CD14-positive monocyte (primary cell): ENCODE results near the gene TIAM2. TPM values are rescaled to one million over a fixed set of nuclear protein-coding genes. Genes with fewer than 3 reads are reported as not detected.

Experiments
- DNase-seq, 3 donors: peaks; one replicate each; pipeline ENCODE4 v3.0.0-alpha.2; 2011 to 2022
- H2AFZ ChIP-seq: 2 replicates; pipeline ENCODE4 v1.6.0; 2012; ENCODE audit warnings: mild to moderate bottlenecking, low read depth, low read length, inconsistent platforms; ENCODE audit not compliant: insufficient read depth, poor library complexity, severe bottlenecking
- H3K27ac ChIP-seq, 2 donors: 1 replicate in 1 of 2; 2 replicates in 1 of 2; pipeline ENCODE4 v1.5.1; 2012 to 2013; ENCODE audit warnings: low read length in 2 of 2, control low read depth in 1 of 2, inconsistent platforms in 1 of 2, low read depth in 1 of 2, mild to moderate bottlenecking in 1 of 2
- H3K27me3 ChIP-seq, 2 donors: one replicate each; pipeline versions ENCODE4 v1.6.0 to v1.6.1; 2011 to 2013; ENCODE audit warnings: low read length in 2 of 2; ENCODE audit not compliant: control insufficient read depth in 2 of 2, insufficient read depth in 2 of 2
- H3K36me3 ChIP-seq, 2 donors: replicated peaks in 1 of 2; 1 replicate in 1 of 2; 2 replicates in 1 of 2; pipeline versions ENCODE4 v1.5.1 to v1.6.1; 2012 to 2013; ENCODE audit warnings: low read length in 2 of 2, control low read depth in 1 of 2, inconsistent platforms in 1 of 2, mild to moderate bottlenecking in 1 of 2; ENCODE audit not compliant: insufficient read depth in 2 of 2, control insufficient read depth in 1 of 2
- H3K4me1 ChIP-seq, 2 donors: 1 replicate in 1 of 2; 2 replicates in 1 of 2; pipeline versions ENCODE4 v1.5.1 to v1.6.1; 2012 to 2013; ENCODE audit warnings: low read length in 2 of 2, control low read depth in 1 of 2, inconsistent platforms in 1 of 2, mild to moderate bottlenecking in 1 of 2, moderate library complexity in 1 of 2; ENCODE audit not compliant: insufficient read depth in 2 of 2, control insufficient read depth in 1 of 2
- H3K4me2 ChIP-seq: replicated peaks from 2 replicates; pipeline ENCODE3; 2012; ENCODE audit warnings: low read length, moderate library complexity, mild to moderate bottlenecking; ENCODE audit not compliant: poor library complexity, severe bottlenecking; ENCODE audit errors: extremely low read depth
- H3K4me3 ChIP-seq, 3 experiments: fragments of 200-600 bp in 1 of 3; sonication (generic) in 1 of 3; replicated peaks in 1 of 3; 1 replicate in 2 of 3; 2 replicates in 1 of 3; pipeline ENCODE4 v1.5.1; 2011 to 2013; ENCODE audit warnings: low read length in 3 of 3, mild to moderate bottlenecking in 3 of 3, control low read depth in 2 of 3, low read depth in 2 of 3, inconsistent platforms in 1 of 3, moderate library complexity in 1 of 3
- H3K79me2 ChIP-seq: 2 replicates; pipeline ENCODE4 v1.6.0; 2012; ENCODE audit warnings: mild to moderate bottlenecking, control low read depth, inconsistent platforms, low read length, moderate library complexity; ENCODE audit not compliant: insufficient read depth
- H3K9ac ChIP-seq: 2 replicates; pipeline ENCODE4 v1.6.0; 2017; ENCODE audit warnings: low read length, mild to moderate bottlenecking; ENCODE audit not compliant: insufficient read depth, poor library complexity, severe bottlenecking
- H3K9me3 ChIP-seq, 2 donors: replicated peaks in 1 of 2; 1 replicate in 1 of 2; 2 replicates in 1 of 2; pipeline versions ENCODE4 v1.5.1 to v1.6.1; 2012 to 2013; ENCODE audit warnings: low read length in 2 of 2, control low read depth in 1 of 2; ENCODE audit not compliant: control insufficient read depth in 1 of 2, insufficient read depth in 1 of 2
- H4K20me1 ChIP-seq: 2 replicates; pipeline ENCODE4 v1.6.0; 2012; ENCODE audit warnings: mild to moderate bottlenecking, low read length, control low read depth, moderate library complexity; ENCODE audit not compliant: insufficient read depth
- H3K27ac Mint-ChIP-seq, 7 donors: one replicate each; pipeline ENCODE4 v1.8.0; 2020; ENCODE audit warnings: mild to moderate bottlenecking in 7 of 7, mixed read lengths in 7 of 7, moderate library complexity in 6 of 7, inconsistent platforms in 2 of 7
- H3K27me3 Mint-ChIP-seq, 3 donors: one replicate each; pipeline ENCODE4 v1.8.0; 2021 to 2022; ENCODE audit warnings: low read depth in 3 of 3, mild to moderate bottlenecking in 3 of 3, mixed read lengths in 3 of 3, moderate library complexity in 3 of 3, inconsistent platforms in 1 of 3
- H3K36me3 Mint-ChIP-seq, 2 donors: one replicate each; pipeline ENCODE4 v1.8.0; 2020; ENCODE audit warnings: mixed read lengths in 2 of 2, inconsistent platforms in 1 of 2, mild to moderate bottlenecking in 1 of 2
- H3K4me1 Mint-ChIP-seq: one replicate; pipeline ENCODE4 v1.8.0; 2020; ENCODE audit warnings: mild to moderate bottlenecking, mixed read lengths
- H3K4me3 Mint-ChIP-seq, 2 donors: one replicate each; pipeline ENCODE4 v1.8.0; 2020; ENCODE audit warnings: mild to moderate bottlenecking in 2 of 2, mixed read lengths in 2 of 2, moderate library complexity in 1 of 2
- H3K9me3 Mint-ChIP-seq, 7 donors: one replicate each; pipeline ENCODE4 v1.8.0; 2020 to 2022; ENCODE audit warnings: mixed read lengths in 7 of 7, mild to moderate bottlenecking in 6 of 7, moderate library complexity in 6 of 7, inconsistent platforms in 2 of 7
- CTCF ChIP-seq: fragments of 200-600 bp; IDR thresholded peaks from one replicate; pipeline ENCODE4 v1.8.0; 2022; ENCODE audit warnings: antibody characterized with exemption, mild to moderate bottlenecking
- WGBS: methylation state at CpG from one replicate; pipeline ENCODE4 v1.1.5; 2013; ENCODE audit warnings: missing lambda C conversion rate; ENCODE audit not compliant: insufficient coverage; 5-methylcytosine and 5-hydroxymethylcytosine counted together
- intact Hi-C, 2 donors: fragments of 100-400 bp; cut with micrococcal nuclease; formaldehyde crosslinking; loops; one replicate each; pipeline versions ENCODE4 v1.15.0 to v1.15.1; 2023
- polyA plus RNA-seq, 3 donors: library from polyadenylated mRNA; depleted of rRNA in 1 of 3; unstranded in 2 of 3; stranded (reverse) in 1 of 3; fragments of 300-500 nt in 2 of 3; fragments of >200 nt in 1 of 3; fragmentation: Illumina TruSeq in 2 of 3; gene quantifications; 1 replicate in 2 of 3; 2 replicates in 1 of 3; pipeline ENCODE4 v1.2.3, GENCODE V29; 2012 to 2021

Gene TIAM2
- polyA plus RNA-seq, 3 donors, result 0.25 to 4.2 (median 0.67) TPM

- no peak for TF ChIP-seq CTCF
- H3K27ac ChIP-seq, result no peak overlapping the region
- H3K4me3 ChIP-seq, result no peak overlapping the region
- peaks cover 0 to 2% (median 0%) of the 10 kb centered on the region in 3 donors for H3K27me3 Mint-ChIP-seq
- no peak overlapping the region for H2AFZ ChIP-seq
- no peak overlapping the region for H3K9ac ChIP-seq
- no peaks in the 10 kb centered on the region for H3K79me2 ChIP-seq
- H3K4me1 ChIP-seq, result no peaks in the 10 kb centered on the region
- peaks cover 0 to 3% (median 0%) of the 10 kb centered on the region in 7 donors for H3K9me3 Mint-ChIP-seq
- 86% methylated on average over 1 of the region's 2 CpGs for WGBS
- no peak overlapping the region for H3K4me2 ChIP-seq
- no peaks in the 10 kb centered on the region for H3K4me1 Mint-ChIP-seq
- no peaks in the 10 kb centered on the region for H3K27me3 ChIP-seq
- peaks cover 52 to 62% of the 10 kb centered on the region in 2 donors for H3K36me3 Mint-ChIP-seq
- intact Hi-C loops, result no loop called here
- H3K4me3 Mint-ChIP-seq, result no peak overlapping the region
- H4K20me1 ChIP-seq, result no peaks in the 10 kb centered on the region
- no peak for DNase-seq
- H3K36me3 ChIP-seq, result peaks cover 34 to 58% of the 10 kb centered on the region in 2 donors
- H3K27ac Mint-ChIP-seq, result no peak overlapping the region
- H3K9me3 ChIP-seq, result no peaks in the 10 kb centered on the region
Observed at GRCh38 chr6:155287762-155288161, 292.6 kb downstream of the TIAM2 start.

- H3K4me3 Mint-ChIP-seq, result no peak overlapping the region
- H3K27me3 ChIP-seq, result no peaks in the 10 kb centered on the region
- no peak overlapping the region for H3K4me3 ChIP-seq
- H3K9ac ChIP-seq, result no peak overlapping the region
- no peaks in the 10 kb centered on the region for H3K9me3 ChIP-seq
- no peak for TF ChIP-seq CTCF
- no peaks in the 10 kb centered on the region for H3K4me1 ChIP-seq
- WGBS, result 100% methylated on average over 1 of the region's 5 CpGs
- no peak overlapping the region for H2AFZ ChIP-seq
- peaks cover 53 to 61% of the 10 kb centered on the region in 2 donors for H3K36me3 Mint-ChIP-seq
- no peaks in the 10 kb centered on the region for H3K4me1 Mint-ChIP-seq
- no peak overlapping the region for H3K4me2 ChIP-seq
- intact Hi-C loops, result no loop called here
- H3K9me3 Mint-ChIP-seq, result peaks cover 0 to 3% (median 0%) of the 10 kb centered on the region in 7 donors
- H3K36me3 ChIP-seq, result peaks cover 27 to 59% of the 10 kb centered on the region in 2 donors
- no peak overlapping the region for H3K27ac Mint-ChIP-seq
- DNase-seq, result no peak
- peaks cover 0 to 2% (median 0%) of the 10 kb centered on the region in 3 donors for H3K27me3 Mint-ChIP-seq
- no peaks in the 10 kb centered on the region for H4K20me1 ChIP-seq
- no peaks in the 10 kb centered on the region for H3K79me2 ChIP-seq
- no peak overlapping the region for H3K27ac ChIP-seq
Observed at GRCh38 chr6:155290491-155290890, 295.4 kb downstream of the TIAM2 start.
